ENCODE data around the gene SFMBT2. TPM values are rescaled to one million over a fixed set of nuclear protein-coding genes. Genes with fewer than 3 reads are reported as not detected.

The SFMBT2 gene
- polyA plus RNA-seq, 2 of the 4 experiments (the other 2 are of a cell fraction) = 9.6 to 10.2 TPM

- Histone ChIP-seq H3K27ac (peak overlapping the region in 1 of 2 experiments; percentile 96; a peak in 1 of 6 replicates), H3K4me1 (peaks cover 17% of the 10 kb centered on the region), H3K4me2 (no peak overlapping the region), H3K9me3 (no peaks in the 10 kb centered on the region), H3K4me3 (no peak overlapping the region)
- FAIRE-seq (no peak), ATAC-seq (no peak), DNase-seq (ENCODE audit: low read depth in 1 of 2, low spot score in 1 of 2) (peak in 1 of 2 experiments; percentile 38)
- 94% methylated on average over 47 of the region's 51 CpGs for WGBS (ENCODE audit: missing lambda C conversion rate)
- POLR2A ChIA-PET = no interaction called here
- CTCF ChIA-PET = interaction anchor here (0.6 to 5.8 kb wide), 12 partner anchors 8 to 1890 kb away, joined by 3 to 31 read pairs (median 6); no protein-coding TSS in a partner anchor
- TF ChIP-seq RFX5 (IDR thresholded peaks at IDR 0.05) (no peak), HEYL (CRISPR knock-in tag; IDR thresholded peaks at IDR 0.05) (no peak), JUN (IDR thresholded peaks at IDR 0.05) (no peak)
Observed at GRCh38 chr10:7412237-7412927, 1.5 kb upstream of the SFMBT2 start.

- Histone ChIP-seq H3K4me2 (peak overlapping the region; percentile 91), H3K27ac (peak overlapping the region; percentile 86 to 96; a peak in 5 of 6 replicates), H3K9me3 (no peaks in the 10 kb centered on the region), H3K4me1 (peaks cover 19% of the 10 kb centered on the region), H3K4me3 (peak overlapping the region; percentile 76; the same call in 2 of the 3 replicates)
- TF ChIP-seq REST (IDR thresholded peaks at IDR 0.05) (no peak), E2F6 (IDR thresholded peaks at IDR 0.05; ENCODE audit: borderline replicate concordance, low read depth) (0 out of 2 replicates have a peak, but pooled peaks have one; percentile 38), HMGXB4 (CRISPR knock-in tag; IDR thresholded peaks at IDR 0.05; ENCODE audit: borderline replicate concordance) (no peak), RARB (CRISPR knock-in tag; IDR thresholded peaks at IDR 0.05) (no peak), CBX8 (IDR thresholded peaks at IDR 0.05) (no peak), PBX3 (IDR thresholded peaks at IDR 0.05) (no peak), HOXB5 (CRISPR knock-in tag; IDR thresholded peaks at IDR 0.05) (no peak)
- DNase-seq (ENCODE audit: low read depth in 1 of 2, low spot score in 1 of 2) (no peak), FAIRE-seq (no peak), ATAC-seq (no peak)
- ChIA-PET POLR2A (no interaction called here), CTCF (interaction anchor here (0.6 to 5.8 kb wide), 15 partner anchors 9 to 744 kb away, joined by 3 to 31 read pairs (median 5); no protein-coding TSS in a partner anchor)
- 70% methylated on average over 38 of the region's 38 CpGs for WGBS (ENCODE audit: missing lambda C conversion rate)
Observed at GRCh38 chr10:7411671-7412128, 866 bp upstream of the SFMBT2 start.

- Histone ChIP-seq H3K9me3 (no peaks in the 10 kb centered on the region), H3K4me2 (peak overlapping the region; percentile 91), H3K27ac (peak overlapping the region; percentile 86 to 96), H3K4me1 (peaks cover 29% of the 10 kb centered on the region), H3K4me3 (peak overlapping the region; percentile 76)
- POLR2A ChIA-PET = interaction anchor here (0.6 to 1.0 kb wide), 11 partner anchors 12 to 1208 kb away, joined by 3 to 12 read pairs (median 4); partner anchors contain the start of gene PFKFB3
- ATAC-seq = peak; percentile 24 to 40; a peak in 5 of 6 replicates
- no peak for FAIRE-seq
- TF ChIP-seq TFCP2L1 (CRISPR knock-in tag; IDR thresholded peaks at IDR 0.05) = no peak
- no peak for TF ChIP-seq E2F6 (IDR thresholded peaks at IDR 0.05; ENCODE audit: borderline replicate concordance, low read depth)
- TF ChIP-seq MAZ (IDR thresholded peaks at IDR 0.05; ENCODE audit: borderline replicate concordance, low read depth, low read length) = no peak
- no peak for TF ChIP-seq ZC3H11A (IDR thresholded peaks at IDR 0.05)
- TF ChIP-seq NPAS2 (CRISPR knock-in tag; IDR thresholded peaks at IDR 0.05; ENCODE audit: borderline replicate concordance) = no peak
- no peak for TF ChIP-seq GATA3 (IDR thresholded peaks at IDR 0.05; ENCODE audit: borderline replicate concordance)
- TF ChIP-seq RNF2 (IDR thresholded peaks at IDR 0.05; ENCODE audit: borderline replicate concordance, low read depth) = no peak
- TF ChIP-seq HOXB5 (CRISPR knock-in tag; IDR thresholded peaks at IDR 0.05) = no peak
- CTCF ChIA-PET = interaction anchor here (0.6 to 5.8 kb wide), 15 partner anchors 9 to 743 kb away, joined by 3 to 31 read pairs (median 4); no protein-coding TSS in a partner anchor
- DNase-seq (ENCODE audit: low read depth in 1 of 2, low spot score in 1 of 2) = no peak
- under 1% methylated on average over 33 of the region's 43 CpGs for WGBS (ENCODE audit: missing lambda C conversion rate)
Observed at GRCh38 chr10:7410301-7410861, 453 bp downstream of the SFMBT2 start.
